AG09319 (cell line): ENCODE results near the gene KCNMB2.
"Not testable (repeated sequence)": the region's sequence is repeated elsewhere in the genome, so short reads cannot be mapped to it uniquely, and the experiment has no call there.

Experiments
- DNase-seq: peaks from one replicate; pipeline ENCODE4 v3.0.0-alpha.2; 2010; ENCODE audit warnings: low read depth; ENCODE audit errors: extremely low read depth
- CTCF ChIP-seq: IDR thresholded peaks from 2 replicates; pipeline ENCODE4 v1.5.1; 2011; ENCODE audit warnings: low read depth, mild to moderate bottlenecking, inconsistent platforms, low read length, moderate library complexity

Gene KCNMB2

GRCh38 chr3:178512647-178513046, 23.6 kb upstream of the KCNMB2 start:
- no peak for DNase-seq
- no peak for TF ChIP-seq CTCF

GRCh38 chr3:178513546-178514380, 22.5 kb upstream of the KCNMB2 start:
- peak; percentile 23 for DNase-seq
- no peak for TF ChIP-seq CTCF

GRCh38 chr3:178514401-178514800, 21.8 kb upstream of the KCNMB2 start:
- no peak for TF ChIP-seq CTCF
- no peak for DNase-seq

GRCh38 chr3:178515076-178515744, 21.0 kb upstream of the KCNMB2 start:
- DNase-seq: not testable (repeated sequence)

- no peak for TF ChIP-seq CTCF
- no peak for DNase-seq
Observed at GRCh38 chr3:178517665-178518334, 18.4 kb upstream of the KCNMB2 start.

- TF ChIP-seq CTCF: no peak
- no peak for DNase-seq
Observed at GRCh38 chr3:178518660-178519396, 17.4 kb upstream of the KCNMB2 start.

GRCh38 chr3:178519701-178520100, 16.5 kb upstream of the KCNMB2 start:
- TF ChIP-seq CTCF: no peak
- DNase-seq: no peak
